DND-41 (cell line): ENCODE results near the gene PDE4D.

Experiments used
- ATAC-seq: fragments of 200-7000 bp; cut with Tn5 transposase; 3 replicates; pipeline ENCODE4 v1.9.1; 2021; ENCODE audit warnings: low read depth; ENCODE audit not compliant: insufficient read depth
- DNase-seq: peaks from one replicate; pipeline ENCODE4 v3.0.0-alpha.2; 2020
- H2AFZ ChIP-seq: 2 replicates; pipeline ENCODE4 v1.6.0; 2012; ENCODE audit warnings: low read depth, low read length
- H3K27ac ChIP-seq: 2 replicates; pipeline ENCODE4 v1.5.1; 2012; ENCODE audit warnings: low read length, inconsistent platforms
- H3K27me3 ChIP-seq: fragments of 200-600 bp; sonication (generic); 2 replicates; pipeline ENCODE4 v1.6.0; 2012; ENCODE audit warnings: low read length, mild to moderate bottlenecking, inconsistent platforms; ENCODE audit not compliant: insufficient read depth, poor library complexity
- H3K36me3 ChIP-seq: 2 replicates; pipeline ENCODE4 v1.5.1; 2012; ENCODE audit warnings: low read length, inconsistent platforms; ENCODE audit not compliant: insufficient read depth
- H3K4me1 ChIP-seq: 2 replicates; pipeline ENCODE4 v1.5.1; 2012; ENCODE audit warnings: mild to moderate bottlenecking, low read length; ENCODE audit not compliant: insufficient read depth
- H3K4me2 ChIP-seq: 2 replicates; pipeline ENCODE4 v1.6.0; 2012; ENCODE audit warnings: mild to moderate bottlenecking, moderate library complexity, low read length, inconsistent platforms; ENCODE audit not compliant: insufficient read depth
- H3K4me3 ChIP-seq, 2 experiments: fragments of 200-600 bp in 1 of 2; shearing (Covaris generic) in 1 of 2; 2 replicates each; pipeline ENCODE4 v1.5.1; 2012 to 2016; ENCODE audit warnings: inconsistent platforms in 2 of 2, low read length in 2 of 2, mild to moderate bottlenecking in 2 of 2, low read depth in 1 of 2, moderate library complexity in 1 of 2
- H3K79me2 ChIP-seq: 2 replicates; pipeline ENCODE4 v1.6.0; 2012; ENCODE audit warnings: low read length, inconsistent platforms; ENCODE audit not compliant: insufficient read depth
- H3K9ac ChIP-seq: 2 replicates; pipeline ENCODE4 v1.6.0; 2012; ENCODE audit warnings: low read depth, mild to moderate bottlenecking, inconsistent platforms, low read length, moderate library complexity
- H3K9me3 ChIP-seq: 2 replicates; pipeline ENCODE4 v1.5.1; 2012; ENCODE audit warnings: low read length, moderate library complexity, mild to moderate bottlenecking, inconsistent platforms; ENCODE audit not compliant: insufficient read depth, severe bottlenecking
- H4K20me1 ChIP-seq: 2 replicates; pipeline ENCODE4 v1.6.0; 2012; ENCODE audit warnings: low read length; ENCODE audit not compliant: insufficient read depth
- EZH2 ChIP-seq: IDR thresholded peaks from 3 replicates; pipeline ENCODE4 v1.6.1; 2012; ENCODE audit warnings: borderline replicate concordance, low read depth, mild to moderate bottlenecking, moderate library complexity, low read length, inconsistent platforms; ENCODE audit not compliant: severe bottlenecking
- TF ChIP-seq, protein P1 (sequence below): IDR thresholded peaks from 2 replicates; pipeline ENCODE4 v1.5.1; 2012; ENCODE audit warnings: borderline replicate concordance, low read length, moderate library complexity, mild to moderate bottlenecking; ENCODE audit not compliant: poor library complexity, severe bottlenecking; ENCODE audit errors: extremely low read depth

PDE4D gene

DNA sequence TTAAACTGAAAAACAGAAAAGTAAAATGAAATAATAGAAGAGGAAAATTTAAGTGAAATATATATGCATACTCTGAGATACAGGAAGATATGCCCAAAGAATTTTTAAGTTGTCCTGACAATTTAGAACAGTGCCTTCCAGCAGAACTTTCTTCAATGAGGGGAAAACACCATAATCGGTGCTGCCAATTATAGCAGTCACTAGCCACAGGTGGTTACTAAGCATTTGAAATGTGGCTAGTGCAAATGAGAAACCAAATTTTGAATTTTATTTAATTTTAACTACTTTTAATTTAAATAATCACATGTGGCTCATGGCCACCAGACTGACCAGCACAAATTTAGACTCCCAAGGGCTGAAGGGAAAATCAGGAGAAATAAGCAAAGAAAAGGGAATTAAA lies 900.1 kb downstream of the PDE4D start:
- TF ChIP-seq, protein P1, sequence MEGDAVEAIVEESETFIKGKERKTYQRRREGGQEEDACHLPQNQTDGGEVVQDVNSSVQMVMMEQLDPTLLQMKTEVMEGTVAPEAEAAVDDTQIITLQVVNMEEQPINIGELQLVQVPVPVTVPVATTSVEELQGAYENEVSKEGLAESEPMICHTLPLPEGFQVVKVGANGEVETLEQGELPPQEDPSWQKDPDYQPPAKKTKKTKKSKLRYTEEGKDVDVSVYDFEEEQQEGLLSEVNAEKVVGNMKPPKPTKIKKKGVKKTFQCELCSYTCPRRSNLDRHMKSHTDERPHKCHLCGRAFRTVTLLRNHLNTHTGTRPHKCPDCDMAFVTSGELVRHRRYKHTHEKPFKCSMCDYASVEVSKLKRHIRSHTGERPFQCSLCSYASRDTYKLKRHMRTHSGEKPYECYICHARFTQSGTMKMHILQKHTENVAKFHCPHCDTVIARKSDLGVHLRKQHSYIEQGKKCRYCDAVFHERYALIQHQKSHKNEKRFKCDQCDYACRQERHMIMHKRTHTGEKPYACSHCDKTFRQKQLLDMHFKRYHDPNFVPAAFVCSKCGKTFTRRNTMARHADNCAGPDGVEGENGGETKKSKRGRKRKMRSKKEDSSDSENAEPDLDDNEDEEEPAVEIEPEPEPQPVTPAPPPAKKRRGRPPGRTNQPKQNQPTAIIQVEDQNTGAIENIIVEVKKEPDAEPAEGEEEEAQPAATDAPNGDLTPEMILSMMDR: no peak
- no peak for TF ChIP-seq EZH2
- ATAC-seq: no peak
- no peak overlapping the region for H3K9ac ChIP-seq
- H3K27me3 ChIP-seq: no peaks in the 10 kb centered on the region
- no peak overlapping the region for H3K4me2 ChIP-seq
- no peaks in the 10 kb centered on the region for H3K36me3 ChIP-seq
- no peak overlapping the region for H3K4me3 ChIP-seq
- H2AFZ ChIP-seq: no peak overlapping the region
- H3K27ac ChIP-seq: no peak overlapping the region
- no peaks in the 10 kb centered on the region for H3K9me3 ChIP-seq
- no peaks in the 10 kb centered on the region for H4K20me1 ChIP-seq
- DNase-seq: no peak
- H3K4me1 ChIP-seq: no peaks in the 10 kb centered on the region
- no peaks in the 10 kb centered on the region for H3K79me2 ChIP-seq

- no peaks in the 10 kb centered on the region for H3K9me3 ChIP-seq
- DNase-seq (no peak), ATAC-seq (no peak)
- H3K36me3 ChIP-seq: no peaks in the 10 kb centered on the region
- no peak overlapping the region for H3K4me3 ChIP-seq
- no peak overlapping the region for H2AFZ ChIP-seq
- H4K20me1 ChIP-seq: no peaks in the 10 kb centered on the region
- H3K27me3 ChIP-seq: no peaks in the 10 kb centered on the region
- no peaks in the 10 kb centered on the region for H3K79me2 ChIP-seq
- H3K9ac ChIP-seq: no peak overlapping the region
- TF ChIP-seq, protein P1: no peak
- no peak for TF ChIP-seq EZH2
- H3K27ac ChIP-seq: no peak overlapping the region
- no peaks in the 10 kb centered on the region for H3K4me1 ChIP-seq
- no peak overlapping the region for H3K4me2 ChIP-seq
These were observed 904.6 kb downstream of the PDE4D start for GRCh38 chr5:58988938-58989337.

GRCh38 chr5:58987193-58987592 lies 906.3 kb downstream of the PDE4D start:
- Histone ChIP-seq H3K4me3 (no peak overlapping the region), H3K4me1 (no peaks in the 10 kb centered on the region), H4K20me1 (no peaks in the 10 kb centered on the region), H3K79me2 (no peaks in the 10 kb centered on the region), H3K36me3 (no peaks in the 10 kb centered on the region), H3K9me3 (no peaks in the 10 kb centered on the region), H3K9ac (no peak overlapping the region), H3K4me2 (no peak overlapping the region), H2AFZ (no peak overlapping the region), H3K27ac (no peak overlapping the region), H3K27me3 (no peaks in the 10 kb centered on the region)
- TF ChIP-seq EZH2: no peak
- TF ChIP-seq, protein P1: no peak
- ATAC-seq (no peak), DNase-seq (no peak)

DNA sequence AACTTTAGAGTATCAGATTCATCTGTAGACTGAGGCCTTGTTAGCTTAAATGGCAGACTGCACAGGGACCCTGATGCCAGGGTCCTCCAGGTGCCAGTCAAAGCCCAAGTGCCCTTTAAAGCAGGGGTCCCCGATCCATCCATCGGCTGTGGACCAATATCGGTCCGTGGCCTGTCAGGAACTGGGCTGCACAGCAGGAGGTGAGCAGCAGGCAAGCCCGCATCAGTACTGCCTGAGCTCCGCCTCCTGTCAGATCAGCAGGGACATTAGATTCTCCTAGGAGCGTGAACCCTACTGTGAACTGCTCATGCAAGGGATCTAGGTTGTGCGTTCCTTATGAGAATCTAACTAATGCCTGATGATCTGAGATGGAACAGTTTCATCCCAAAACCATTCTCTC lies 907.2 kb downstream of the PDE4D start:
- H3K9ac ChIP-seq: no peak overlapping the region
- no peak for TF ChIP-seq EZH2
- TF ChIP-seq, protein P1: no peak
- ATAC-seq (no peak), DNase-seq (no peak)
- no peak overlapping the region for H2AFZ ChIP-seq
- H4K20me1 ChIP-seq: no peaks in the 10 kb centered on the region
- no peak overlapping the region for H3K27ac ChIP-seq
- no peak overlapping the region for H3K4me3 ChIP-seq
- no peaks in the 10 kb centered on the region for H3K79me2 ChIP-seq
- no peaks in the 10 kb centered on the region for H3K9me3 ChIP-seq
- H3K4me2 ChIP-seq: no peak overlapping the region
- H3K36me3 ChIP-seq: no peaks in the 10 kb centered on the region
- no peaks in the 10 kb centered on the region for H3K4me1 ChIP-seq
- H3K27me3 ChIP-seq: no peaks in the 10 kb centered on the region
